Fibroblast of villous mesenchyme (primary cell): Measurements from ENCODE around the gene ZNF469. TPM values are rescaled to one million over a fixed set of nuclear protein-coding genes. Genes with fewer than 3 reads are reported as not detected.

Experiments
- DNase-seq: peaks from one replicate; pipeline ENCODE4 v3.0.0-alpha.2; 2010; ENCODE audit warnings: low read depth
- H3K4me3 ChIP-seq: 2 replicates; pipeline ENCODE4 v1.5.1; 2011; ENCODE audit warnings: low read depth, mild to moderate bottlenecking, low read length
- total RNA-seq: library from RNA; depleted of rRNA; stranded (reverse); fragments of >200 nt; gene quantifications from 2 replicates; pipeline ENCODE4 v1.2.3, GENCODE V29; 2012
- TF ChIP-seq, protein P1 (sequence below): IDR thresholded peaks from 2 replicates; pipeline ENCODE4 v1.5.1; 2012; ENCODE audit warnings: low read depth, mild to moderate bottlenecking, low read length; ENCODE audit not compliant: insufficient read depth

ZNF469 gene
- total RNA-seq, 1 donor = 6.0 TPM

DNA sequence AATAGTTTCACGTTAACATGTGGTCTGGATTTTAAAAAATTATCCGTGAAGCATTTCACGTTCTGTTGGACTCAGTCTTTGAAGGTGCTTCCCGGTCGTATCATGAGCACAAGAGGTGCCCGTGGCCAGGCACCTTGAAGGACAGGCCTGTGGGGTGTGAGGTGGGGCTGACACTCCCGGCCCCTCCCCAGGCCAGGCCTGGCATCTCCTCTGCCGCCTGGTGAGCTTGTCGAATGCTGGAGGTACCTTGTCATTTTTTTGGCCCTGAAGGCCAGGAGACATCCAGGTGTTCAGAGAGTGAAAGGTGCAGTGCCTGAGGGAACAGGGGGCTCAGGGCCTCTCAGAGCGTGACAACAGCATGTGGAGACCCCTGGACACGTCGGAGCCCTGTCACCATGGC is 11.7 kb downstream of the ZNF469 start:
- TF ChIP-seq, protein P1, sequence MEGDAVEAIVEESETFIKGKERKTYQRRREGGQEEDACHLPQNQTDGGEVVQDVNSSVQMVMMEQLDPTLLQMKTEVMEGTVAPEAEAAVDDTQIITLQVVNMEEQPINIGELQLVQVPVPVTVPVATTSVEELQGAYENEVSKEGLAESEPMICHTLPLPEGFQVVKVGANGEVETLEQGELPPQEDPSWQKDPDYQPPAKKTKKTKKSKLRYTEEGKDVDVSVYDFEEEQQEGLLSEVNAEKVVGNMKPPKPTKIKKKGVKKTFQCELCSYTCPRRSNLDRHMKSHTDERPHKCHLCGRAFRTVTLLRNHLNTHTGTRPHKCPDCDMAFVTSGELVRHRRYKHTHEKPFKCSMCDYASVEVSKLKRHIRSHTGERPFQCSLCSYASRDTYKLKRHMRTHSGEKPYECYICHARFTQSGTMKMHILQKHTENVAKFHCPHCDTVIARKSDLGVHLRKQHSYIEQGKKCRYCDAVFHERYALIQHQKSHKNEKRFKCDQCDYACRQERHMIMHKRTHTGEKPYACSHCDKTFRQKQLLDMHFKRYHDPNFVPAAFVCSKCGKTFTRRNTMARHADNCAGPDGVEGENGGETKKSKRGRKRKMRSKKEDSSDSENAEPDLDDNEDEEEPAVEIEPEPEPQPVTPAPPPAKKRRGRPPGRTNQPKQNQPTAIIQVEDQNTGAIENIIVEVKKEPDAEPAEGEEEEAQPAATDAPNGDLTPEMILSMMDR = no peak

DNA sequence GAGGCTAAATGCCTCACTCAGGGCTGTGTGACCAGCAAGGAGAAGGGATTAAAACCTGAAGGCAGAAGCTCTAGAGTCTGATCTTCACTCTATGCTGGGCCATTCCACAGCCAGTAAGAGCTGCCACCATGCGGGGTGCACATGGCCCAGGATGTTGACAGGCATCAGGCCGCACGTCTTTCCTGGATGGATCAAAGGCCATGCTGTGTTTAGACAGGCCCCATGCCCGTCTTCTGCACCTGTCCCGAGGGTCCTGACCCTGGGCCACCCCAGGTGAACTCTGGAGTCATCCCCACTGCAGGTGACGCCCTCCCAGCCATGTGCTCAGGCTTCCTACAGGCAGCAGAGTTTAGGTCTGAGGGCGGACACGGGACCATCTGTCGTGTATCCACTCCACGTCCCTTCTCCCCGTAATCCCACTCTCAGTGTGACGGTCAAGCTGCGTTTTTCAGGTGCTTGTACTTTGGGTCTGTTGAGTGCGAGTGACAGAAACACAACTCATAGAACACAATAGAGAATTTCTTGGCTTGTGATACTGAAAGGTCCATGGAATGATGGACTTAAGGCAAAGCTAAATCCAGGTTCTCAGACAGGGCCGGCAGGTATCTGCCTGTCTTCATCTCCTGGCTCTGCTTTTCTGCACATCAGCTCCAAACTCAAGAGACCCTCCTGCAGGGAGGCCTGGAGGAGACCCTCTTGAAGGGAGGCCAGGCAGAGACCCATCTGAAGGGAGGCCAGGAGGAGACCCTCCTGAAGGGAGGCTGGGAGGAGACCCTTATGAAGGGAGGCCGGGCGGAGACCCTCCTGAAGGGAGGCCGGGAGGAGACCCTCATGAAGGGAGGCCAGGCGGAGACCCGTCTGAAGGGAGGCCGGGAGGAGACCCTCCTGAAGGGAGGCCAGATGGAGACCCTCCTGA is 13.2 kb downstream of the ZNF469 start:
- no peak for DNase-seq
- H3K4me3 ChIP-seq = no peak overlapping the region
- TF ChIP-seq, protein P1 = no peak

More for the DNA sequence above, 11.7 kb downstream of the ZNF469 start:
- no peak overlapping the region for H3K4me3 ChIP-seq
- no peak for DNase-seq

DNA sequence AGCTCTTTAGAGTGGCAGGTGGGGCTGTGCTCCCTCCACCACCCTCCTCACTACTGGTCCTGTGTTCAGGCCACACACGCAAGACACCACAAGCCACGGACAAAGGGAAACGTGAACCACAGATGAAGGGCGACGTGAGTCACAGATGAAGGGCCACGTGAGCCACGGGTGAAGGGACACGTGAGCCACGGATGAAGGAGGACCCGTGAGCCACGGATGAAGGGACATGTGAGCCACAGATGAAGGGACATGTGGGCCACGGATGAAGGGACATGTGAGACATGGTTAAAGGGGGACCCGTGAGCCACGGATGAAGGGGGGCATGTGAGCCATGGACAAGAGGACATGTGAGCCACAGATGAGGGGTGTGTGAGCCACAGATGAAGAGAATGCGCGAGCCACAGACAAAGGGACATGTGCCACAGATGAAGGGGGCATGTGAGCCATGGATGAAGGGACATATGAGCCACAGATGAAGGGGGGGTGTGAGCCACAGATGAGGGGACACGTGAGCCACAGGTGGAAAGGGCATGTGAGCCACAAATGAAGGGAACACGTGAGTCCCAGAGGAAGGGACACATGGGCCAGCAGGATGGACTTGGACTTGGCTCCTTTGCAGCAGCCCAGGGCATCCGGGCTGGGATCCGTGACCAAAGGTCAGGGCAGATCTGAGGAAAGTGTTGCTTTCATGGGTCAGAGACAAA is 15.6 kb downstream of the ZNF469 start:
- H3K4me3 ChIP-seq = no peak overlapping the region
- TF ChIP-seq, protein P1 = no peak
- no peak for DNase-seq

DNA sequence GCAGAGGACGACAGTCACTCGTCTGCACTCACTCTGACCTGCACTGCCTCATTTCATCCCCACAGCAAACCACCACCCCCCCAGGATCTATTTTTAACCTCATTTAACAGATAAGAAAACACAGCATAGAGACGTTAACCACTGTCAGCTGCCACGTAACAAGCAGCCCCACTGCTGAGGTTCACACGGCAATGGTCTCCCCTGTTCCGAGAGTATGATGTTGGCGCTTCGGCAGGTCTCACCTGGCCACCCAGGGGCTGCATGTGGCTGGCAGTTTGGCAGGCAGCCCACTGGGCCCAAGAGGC is 16.1 kb downstream of the ZNF469 start:
- DNase-seq = no peak

GRCh38 chr16:88400186-88400585 is 17.4 kb downstream of the ZNF469 start:
- DNase-seq = no peak
- TF ChIP-seq, protein P1 = no peak
- H3K4me3 ChIP-seq = no peak overlapping the region

More for the DNA sequence above, 16.1 kb downstream of the ZNF469 start:
- TF ChIP-seq, protein P1 = no peak
- no peak overlapping the region for H3K4me3 ChIP-seq

DNA sequence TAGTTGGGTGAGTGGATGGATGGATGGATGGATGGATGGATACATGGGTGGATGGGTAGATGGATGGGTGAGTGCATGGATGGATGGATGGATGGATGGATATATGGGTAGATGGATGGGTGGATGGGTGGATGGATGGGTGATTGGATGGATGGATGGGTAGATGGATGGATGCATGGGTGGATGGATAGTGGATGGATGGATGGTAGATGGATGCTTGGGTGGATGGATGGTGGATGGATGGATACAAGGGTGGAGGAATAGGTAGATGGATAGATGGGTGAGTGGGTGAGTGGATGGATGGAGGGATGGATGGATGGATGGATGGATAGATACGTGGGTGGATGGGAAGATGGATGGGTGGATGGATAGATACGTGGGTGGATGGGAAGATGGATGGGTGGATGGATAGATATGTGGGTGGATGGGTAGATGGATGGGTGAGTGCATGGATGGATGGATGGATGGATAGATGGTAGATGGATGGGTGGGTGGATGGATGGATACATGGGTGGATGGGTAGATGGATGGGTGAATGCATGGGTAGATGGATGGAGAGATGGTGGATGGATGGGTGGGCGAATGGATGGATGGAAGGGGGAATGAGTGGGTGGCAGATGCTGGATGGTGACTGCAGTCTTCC is 19.0 kb downstream of the ZNF469 start:
- no peak overlapping the region for H3K4me3 ChIP-seq
- TF ChIP-seq, protein P1 = no peak

More for the DNA sequence above, 19.0 kb downstream of the ZNF469 start:
- DNase-seq = no peak
